Renal cortex interstitium (tissue), 11 donors: ENCODE measurements around the gene KCNB1. TPM values are rescaled to one million over a fixed set of nuclear protein-coding genes. Genes with fewer than 3 reads are reported as not detected.
A peak's percentile ranks its signal among the peaks of the same experiment; 100 is the strongest.

ENCODE experiments used
- DNase-seq, 11 donors: peaks; one replicate each; pipeline ENCODE4 v3.0.0-alpha.2; 2013; ENCODE audit warnings: low read depth in 9 of 11, low spot score in 4 of 11; ENCODE audit errors: extremely low read depth in 1 of 11
- polyA plus RNA-seq, 3 donors: library from polyadenylated mRNA; unstranded; fragments of 120-200 nt; gene quantifications; one replicate each; pipeline ENCODE4 v1.2.1, GENCODE V29; 2013; ENCODE audit not compliant: insufficient read length in 3 of 3

KCNB1 gene
- polyA plus RNA-seq, 3 donors = 0.39 to 1.1 (median 0.74) TPM

GRCh38 chr20:49478754-49479689, 3.4 kb downstream of the KCNB1 start:
- DNase-seq = no peak

- no peak for DNase-seq
These were observed 4.2 kb downstream of the KCNB1 start for GRCh38 chr20:49478266-49478665.

- DNase-seq = no peak
These were observed 5.3 kb downstream of the KCNB1 start for GRCh38 chr20:49477200-49477599.

- no peak for DNase-seq
These were observed 6.5 kb downstream of the KCNB1 start for GRCh38 chr20:49476016-49476355.

GRCh38 chr20:49475292-49476015, 7.0 kb downstream of the KCNB1 start:
- no peak for DNase-seq

GRCh38 chr20:49471397-49471796, 11.1 kb downstream of the KCNB1 start:
- DNase-seq = no peak

GRCh38 chr20:49470922-49471321, 11.5 kb downstream of the KCNB1 start:
- no peak for DNase-seq

GRCh38 chr20:49469060-49469459, 13.4 kb downstream of the KCNB1 start:
- no peak for DNase-seq

- no peak for DNase-seq
These were observed 14.1 kb downstream of the KCNB1 start for GRCh38 chr20:49468412-49468811.

GRCh38 chr20:49466114-49466912, 16.2 kb downstream of the KCNB1 start:
- DNase-seq = no peak

- DNase-seq = no peak
These were observed 17.9 kb downstream of the KCNB1 start for GRCh38 chr20:49464556-49464955.

GRCh38 chr20:49462626-49463025, 19.8 kb downstream of the KCNB1 start:
- DNase-seq = no peak

GRCh38 chr20:49461894-49462620, 20.4 kb downstream of the KCNB1 start:
- no peak for DNase-seq

GRCh38 chr20:49460916-49461315, 21.6 kb downstream of the KCNB1 start:
- no peak for DNase-seq

- no peak for DNase-seq
These were observed 22.3 kb downstream of the KCNB1 start for GRCh38 chr20:49460131-49460530.

GRCh38 chr20:49459684-49460083, 22.8 kb downstream of the KCNB1 start:
- DNase-seq = no peak

GRCh38 chr20:49457444-49457843, 25.0 kb downstream of the KCNB1 start:
- peak in 4 of 11 donors; percentile 12 to 47 (median 36) for DNase-seq

GRCh38 chr20:49456646-49457045, 25.8 kb downstream of the KCNB1 start:
- no peak for DNase-seq

- no peak for DNase-seq
These were observed 26.8 kb downstream of the KCNB1 start for GRCh38 chr20:49455691-49456090.
